GM12878 (cell line): ENCODE results near the gene ABHD8. TPM values are rescaled to one million over a fixed set of nuclear protein-coding genes. Genes with fewer than 3 reads are reported as not detected.

Source experiments
- BACH1 ChIP-seq: fragments of 450-650 bp; IDR thresholded peaks from 2 replicates; pipeline ENCODE4 v1.6.1; 2017; ENCODE audit warnings: mild to moderate bottlenecking, borderline replicate concordance
- E2F4 ChIP-seq: IDR thresholded peaks from 2 replicates; pipeline ENCODE4 v1.6.1; 2012; ENCODE audit warnings: low read depth, low read length, improper control_type of control experiment
- IKZF1 ChIP-seq: fragments of 450-650 bp; conservative IDR thresholded peaks from 2 replicates; pipeline ENCODE4 v1.6.1; 2017; ENCODE audit warnings: antibody characterized with exemption, mild to moderate bottlenecking
- IRF5 ChIP-seq: fragments of 450-650 bp; IDR thresholded peaks from 2 replicates; pipeline ENCODE4 v1.6.1; 2017; ENCODE audit warnings: borderline replicate concordance
- KLF5 ChIP-seq: fragments of 450-650 bp; IDR thresholded peaks from 2 replicates; pipeline ENCODE4 v1.6.1; 2014; ENCODE audit warnings: mild to moderate bottlenecking; ENCODE audit not compliant: partially characterized antibody
- MAX ChIP-seq: IDR thresholded peaks from 2 replicates; pipeline ENCODE4 v1.6.1; 2012; ENCODE audit warnings: low read depth, low read length, improper control_type of control experiment
- MTA2 ChIP-seq: fragments of 450-650 bp; IDR thresholded peaks from 2 replicates; pipeline ENCODE4 v1.6.1; 2016; ENCODE audit warnings: low read depth, mild to moderate bottlenecking, moderate library complexity
- NR2F1 ChIP-seq: fragments of 450-650 bp; conservative IDR thresholded peaks from 2 replicates; pipeline ENCODE4 v1.6.1; 2017; ENCODE audit warnings: mild to moderate bottlenecking
- NRF1 ChIP-seq: conservative IDR thresholded peaks from 2 replicates; pipeline ENCODE4 v1.6.1; 2011; ENCODE audit warnings: mild to moderate bottlenecking, low read depth, low read length, improper control_type of control experiment
- PKNOX1 ChIP-seq: fragments of 450-650 bp; IDR thresholded peaks from 2 replicates; pipeline ENCODE4 v1.6.1; 2016; ENCODE audit warnings: mild to moderate bottlenecking
- SIN3A ChIP-seq: IDR thresholded peaks from 2 replicates; pipeline ENCODE4 v1.6.1; 2012; ENCODE audit warnings: low read depth, low read length, improper control_type of control experiment
- SMAD1 ChIP-seq: fragments of 450-650 bp; IDR thresholded peaks from 2 replicates; pipeline ENCODE4 v1.6.1; 2018; ENCODE audit warnings: mild to moderate bottlenecking, low read depth; ENCODE audit not compliant: partially characterized antibody
- SREBF1 ChIP-seq: IDR thresholded peaks from 2 replicates; pipeline ENCODE4 v1.6.1; 2012; ENCODE audit warnings: mild to moderate bottlenecking, low read length
- STAT3 ChIP-seq: IDR thresholded peaks from 2 replicates; pipeline ENCODE4 v1.6.1; 2011; ENCODE audit warnings: low read depth, low read length, improper control_type of control experiment
- ZBTB40 ChIP-seq: fragments of 450-650 bp; IDR thresholded peaks from 2 replicates; pipeline ENCODE4 v1.6.1; 2016; ENCODE audit warnings: mild to moderate bottlenecking, moderate library complexity, borderline replicate concordance
- ZNF687 ChIP-seq: fragments of 450-650 bp; IDR thresholded peaks from 2 replicates; pipeline ENCODE4 v1.6.1; 2017; ENCODE audit warnings: mild to moderate bottlenecking, moderate library complexity
- ZSCAN29 ChIP-seq: fragments of 450-650 bp; IDR thresholded peaks from 2 replicates; pipeline ENCODE4 v1.6.1; 2017; ENCODE audit warnings: mild to moderate bottlenecking, moderate library complexity
- polyA plus RNA-seq, 11 experiments: library from polyadenylated mRNA; depleted of rRNA in 4 of 11; unstranded in 6 of 11; stranded (reverse) in 5 of 11; fragments of >200 nt; fragmentation: Nextera tagmentation in 4 of 11; fragmentation: Illumina TruSeq in 1 of 11; extraction: Ambion mirVana in 4 of 11; extraction: Trizol in 1 of 11; gene quantifications; 1 replicate in 1 of 11; 2 replicates in 10 of 11; pipeline versions ENCODE4 v1.2.1 to v1.2.3, GENCODE V29; 2011 to 2016; ENCODE audit warnings: inconsistent platforms in 2 of 11, missing spikeins in 2 of 11, low read depth in 1 of 11
- total RNA-seq, 4 experiments: library from RNA; depleted of rRNA in 3 of 4; stranded (reverse); fragments of >200 nt in 3 of 4; fragmentation: Illumina TruSeq in 1 of 4; extraction: Trizol in 1 of 4; gene quantifications; 2 replicates each; pipeline versions ENCODE4 v1.2.1 to v1.2.3, GENCODE V29; 2013 to 2021

Gene ABHD8
- total and polyA plus RNA-seq, 10 of the 15 experiments (the other 5 are each of a cell fraction or from before 2014, with no cell fraction given), result 0.03 to 12.5 (median 6.0) TPM

GRCh38 chr19:17305517-17306284 is 2.5 kb upstream of the ABHD8 start, which contains the start of gene MRPL34 (continued):
- TF ChIP-seq IRF5, result no peak
- peak; percentile 89 for TF ChIP-seq NR2F1
- 0 out of 2 replicates have a peak, but pooled peaks have one; percentile 28 for TF ChIP-seq ZSCAN29
- TF ChIP-seq NRF1, result peak; percentile 82
- TF ChIP-seq PKNOX1, result peak; percentile 84
- TF ChIP-seq KLF5, result peak; percentile 15
- peak; percentile 76 for TF ChIP-seq SIN3A
- 0 out of 2 replicates have a peak, but pooled peaks have one; percentile 19 for TF ChIP-seq SREBF1
- TF ChIP-seq MTA2, result peak; percentile 34; the same call in 1 of the 2 replicates
- peak; percentile 57; the same call in 1 of the 2 replicates for TF ChIP-seq BACH1
- no peak for TF ChIP-seq STAT3
- no peak; the same call in 1 of the 2 replicates for TF ChIP-seq E2F4
- no peak; the same call in 1 of the 2 replicates for TF ChIP-seq MAX
- TF ChIP-seq ZBTB40, result no peak; the same call in 1 of the 2 replicates
- TF ChIP-seq ZNF687, result peak; percentile 66
- TF ChIP-seq SMAD1, result no peak
- TF ChIP-seq IKZF1, result peak; percentile 85
